ENCODE results near the gene CHRNB2.

CHRNB2 gene

GRCh38 chr1:154611150-154611862 lies 43.7 kb downstream of the CHRNB2 start:
- DNase-seq (ENCODE audit: low read depth) = no peak

GRCh38 chr1:154614247-154614646 lies 46.7 kb downstream of the CHRNB2 start:
- DNase-seq (ENCODE audit: low read depth) = no peak

GRCh38 chr1:154614901-154615300 lies 47.3 kb downstream of the CHRNB2 start:
- no peak for DNase-seq (ENCODE audit: low read depth)

GRCh38 chr1:154615411-154615810 lies 47.8 kb downstream of the CHRNB2 start:
- no peak for DNase-seq (ENCODE audit: low read depth)

DNA sequence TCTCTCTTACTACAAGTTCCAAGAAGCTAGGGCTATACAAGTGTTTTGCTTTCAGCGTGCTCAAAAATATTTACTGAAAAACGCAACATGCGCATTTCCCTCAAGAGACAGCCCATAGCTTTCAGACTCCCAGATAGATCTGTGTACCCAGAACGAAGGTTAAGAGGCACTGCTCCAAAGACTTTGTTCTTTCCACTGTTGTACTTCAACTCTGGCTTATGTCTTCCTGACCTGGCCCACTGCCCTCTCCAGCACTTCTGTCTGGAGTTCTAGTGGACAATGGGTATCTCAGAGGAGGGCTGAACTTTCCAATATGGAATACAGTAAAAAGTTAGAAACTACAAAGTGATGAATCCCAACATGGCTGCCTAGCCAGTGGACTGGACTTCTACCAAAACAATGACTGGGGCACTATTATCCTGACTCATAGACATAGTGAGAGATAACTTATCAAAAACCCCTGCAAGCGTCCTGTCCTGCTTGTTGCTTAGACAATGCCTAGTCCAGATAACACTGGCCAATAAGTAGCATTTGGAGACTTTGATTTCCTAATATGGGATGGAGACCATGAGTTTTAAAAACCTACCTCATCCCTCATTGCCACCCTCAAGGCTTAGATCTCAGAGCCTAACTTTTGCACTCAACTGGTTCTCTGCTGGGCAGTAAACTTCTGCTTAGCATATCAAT lies 49.2 kb downstream of the CHRNB2 start:
- no peak for DNase-seq (ENCODE audit: low read depth)

GRCh38 chr1:154619181-154619948 lies 51.8 kb downstream of the CHRNB2 start:
- DNase-seq (ENCODE audit: low read depth) = no peak

DNA sequence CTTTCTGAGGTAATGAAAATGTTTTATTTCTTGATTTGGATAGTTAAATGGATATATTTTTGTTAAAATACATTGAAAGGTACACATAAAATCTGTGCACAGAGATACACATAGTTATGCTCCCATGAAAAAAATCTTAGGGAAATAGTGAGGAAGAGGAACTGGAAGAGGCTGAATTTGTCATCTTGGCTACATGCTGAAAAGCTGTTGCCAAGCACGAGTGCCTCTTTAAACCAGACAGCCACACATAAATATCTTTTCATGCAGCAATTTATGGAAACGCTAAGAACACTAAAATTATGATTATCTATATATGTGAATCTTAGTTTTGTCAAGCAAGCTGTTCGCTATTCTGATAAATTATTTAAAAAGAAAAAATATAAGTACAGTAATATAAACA lies 53.2 kb downstream of the CHRNB2 start:
- no peak for DNase-seq (ENCODE audit: low read depth)

DNA sequence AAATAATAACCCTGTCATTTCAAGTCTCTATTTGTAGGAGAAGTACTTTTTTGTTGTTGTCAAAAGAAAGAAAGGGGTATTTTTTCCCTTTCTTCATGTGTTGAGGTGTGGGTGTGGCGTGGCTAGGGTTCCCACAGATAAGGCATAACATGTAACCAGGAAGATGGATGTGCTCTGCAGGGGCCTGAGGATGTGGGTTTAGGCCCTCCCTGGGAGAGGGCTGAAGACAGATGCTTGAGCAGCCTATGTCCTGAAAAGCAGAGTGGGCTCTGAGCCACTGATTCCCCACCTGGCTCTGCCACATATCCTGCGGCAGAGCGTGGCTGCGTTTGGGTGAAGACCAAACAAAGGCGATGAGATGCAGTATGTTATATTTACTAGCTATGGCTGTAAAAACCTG lies 54.3 kb downstream of the CHRNB2 start:
- no peak for DNase-seq (ENCODE audit: low read depth)

GRCh38 chr1:154622503-154623039 lies 55.0 kb downstream of the CHRNB2 start:
- no peak for DNase-seq (ENCODE audit: low read depth)

DNA sequence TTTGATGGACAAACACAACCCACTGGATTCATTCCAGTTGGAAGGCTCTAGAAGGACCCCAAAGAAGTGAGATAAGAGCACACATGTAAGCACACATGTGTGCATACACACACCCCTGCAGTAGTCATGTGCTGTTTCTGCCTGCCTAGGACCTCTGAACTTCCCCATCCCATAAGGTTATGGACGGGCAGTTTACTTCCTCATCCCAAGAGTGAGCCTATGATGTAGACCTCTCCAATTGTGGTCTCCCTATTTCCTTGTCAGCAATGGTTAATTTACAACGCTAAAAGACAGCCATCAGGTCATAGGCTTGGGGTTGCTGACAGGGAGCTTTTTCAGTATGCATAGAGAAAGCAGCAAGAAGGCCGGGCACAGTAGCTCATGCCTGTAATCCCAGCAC lies 55.8 kb downstream of the CHRNB2 start:
- DNase-seq (ENCODE audit: low read depth) = no peak

DNA sequence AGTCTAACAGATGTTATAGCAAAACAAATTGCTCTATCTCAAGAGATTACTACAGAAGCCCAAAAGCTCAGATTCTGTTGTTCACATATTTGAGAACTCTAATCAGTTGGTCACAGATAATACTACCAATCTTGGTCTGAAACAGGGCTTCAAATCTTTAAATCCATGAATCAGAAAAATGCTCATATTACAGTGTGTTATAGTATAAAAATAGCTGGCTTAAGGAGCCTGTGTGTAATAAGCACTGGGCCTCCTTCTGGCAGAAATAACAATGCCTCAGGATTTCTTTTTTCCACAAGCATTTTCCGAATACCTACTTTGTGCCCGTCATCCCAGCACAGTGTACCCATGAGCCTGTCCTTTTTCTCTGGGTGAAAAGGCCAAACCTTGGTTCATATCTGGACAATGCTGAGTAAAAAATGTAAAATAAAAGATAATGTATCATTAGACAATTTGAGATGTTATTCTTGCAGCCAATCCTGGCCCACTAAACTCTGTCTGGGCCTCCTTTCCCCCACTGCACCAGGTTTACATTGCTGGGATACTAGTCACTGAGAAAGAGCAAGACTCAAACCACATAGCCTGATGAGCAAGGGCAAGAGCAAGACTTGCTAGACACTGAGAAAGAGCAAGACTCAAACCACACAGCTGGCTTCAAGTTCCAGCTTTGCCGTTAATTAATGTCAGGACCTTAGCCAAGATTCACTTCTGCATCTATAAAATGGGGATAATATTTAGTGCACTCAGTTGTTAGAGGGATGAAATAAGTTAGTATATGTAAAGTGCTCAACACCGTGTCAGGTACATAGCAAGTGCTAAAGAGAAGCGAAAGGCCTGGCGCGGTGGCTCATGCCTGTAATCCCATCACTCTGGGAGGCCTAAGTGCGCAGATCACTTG lies 57.4 kb downstream of the CHRNB2 start:
- no peak for DNase-seq (ENCODE audit: low read depth)

DNA sequence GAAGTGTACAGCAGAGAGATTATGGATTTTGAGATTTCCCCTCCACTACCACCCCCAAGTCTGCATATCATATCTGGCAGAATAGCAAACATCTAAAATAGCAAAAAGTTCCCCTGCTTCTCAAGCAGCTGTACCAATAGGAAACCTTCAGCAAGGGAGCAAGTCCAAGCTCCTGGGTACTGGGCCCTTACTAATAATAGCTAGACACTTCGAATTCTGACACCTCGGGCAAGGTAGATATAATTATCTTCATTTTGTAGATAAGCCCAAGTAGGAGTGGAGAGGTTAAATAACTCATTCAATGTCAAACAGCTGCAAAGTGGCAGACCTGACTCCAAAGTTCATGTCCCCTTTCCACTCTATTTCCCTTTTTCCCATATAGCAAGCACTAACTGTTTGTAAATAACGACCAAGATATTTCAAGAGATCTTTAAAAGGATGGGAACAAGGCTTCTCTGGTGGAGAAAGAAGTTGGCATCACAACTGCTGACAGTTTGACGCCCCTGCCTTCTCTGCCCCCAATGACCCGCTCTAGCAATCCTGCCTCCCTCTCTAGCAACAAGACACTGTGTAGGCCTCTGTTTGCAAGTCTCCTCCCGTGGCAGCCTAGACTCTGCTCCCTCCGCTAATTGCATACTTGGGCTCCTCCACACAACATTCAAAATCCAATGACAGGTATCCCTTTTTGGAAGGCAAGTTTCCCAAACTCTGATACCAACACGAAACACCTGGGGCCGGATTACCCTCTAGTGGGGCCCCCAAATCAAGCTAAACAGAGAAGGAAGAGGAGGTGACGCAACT lies 59.1 kb downstream of the CHRNB2 start:
- DNase-seq (ENCODE audit: low read depth) = no peak

DNA sequence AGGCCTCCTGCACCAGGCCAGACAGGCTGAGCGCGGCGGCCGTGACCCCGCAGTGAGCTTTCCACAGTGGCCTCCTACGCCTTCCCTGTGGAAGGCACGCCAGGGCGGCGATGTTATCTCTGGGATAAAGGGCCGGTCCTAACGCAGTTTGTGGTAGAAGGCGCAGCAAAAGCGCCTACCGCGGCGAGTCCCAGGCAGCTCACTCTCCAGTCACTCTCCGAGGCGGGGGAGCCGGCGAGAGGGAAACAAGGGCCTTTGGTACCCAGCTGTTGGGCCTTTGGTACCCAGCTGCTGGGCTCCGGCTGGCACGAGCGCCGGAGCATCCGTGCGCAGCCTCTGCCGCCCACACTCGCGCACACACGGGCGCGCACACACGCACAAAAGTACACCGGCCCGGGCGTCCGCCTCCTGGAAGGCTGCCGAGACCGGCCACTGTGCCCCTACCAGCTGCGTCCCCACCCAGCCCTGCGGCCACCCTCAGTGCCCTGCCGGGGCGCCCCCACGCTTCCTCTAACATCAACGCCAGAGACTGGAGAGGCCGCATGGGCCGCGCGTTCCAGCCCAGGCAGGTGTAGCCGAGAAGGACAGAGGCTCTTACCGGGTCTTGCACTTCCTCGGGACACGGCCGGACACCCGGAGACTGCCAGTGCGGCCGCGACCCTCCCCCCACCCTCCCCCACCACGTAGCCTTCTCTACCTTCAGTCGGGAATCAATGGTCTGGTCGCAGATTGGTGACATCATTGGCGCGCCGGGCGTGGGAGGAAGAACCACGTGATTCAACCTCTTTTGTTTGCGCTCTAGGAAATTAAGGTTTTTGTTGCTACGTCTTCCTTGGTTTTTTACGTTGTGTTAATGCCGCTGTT lies 59.9 kb downstream of the CHRNB2 start:
- DNase-seq (ENCODE audit: low read depth) = peak; percentile 86

GRCh38 chr1:154628121-154628405 lies 60.5 kb downstream of the CHRNB2 start:
- no peak for DNase-seq (ENCODE audit: low read depth)

GRCh38 chr1:154629061-154629674 lies 61.6 kb downstream of the CHRNB2 start:
- DNase-seq (ENCODE audit: low read depth) = no peak
